CD8-positive, alpha-beta memory T cell (primary cell): ENCODE measurements around the gene ETFA. TPM values are rescaled to one million over a fixed set of nuclear protein-coding genes. Genes with fewer than 3 reads are reported as not detected.

Experiments
- CTCF ChIA-PET: fragments of 350-600 bp; sonication (Branson Sonifier 250); formaldehyde crosslinking; loops from one replicate; lab custom pipeline; 2021; ENCODE audit warnings: antibody characterized with exemption; lab: Charles Lee
- POLR2A ChIA-PET: fragments of 350-600 bp; sonication (Branson Sonifier 250); formaldehyde crosslinking; loops from one replicate; lab custom pipeline; 2021; ENCODE audit warnings: antibody characterized with exemption; lab: Charles Lee
- DNase-seq, 5 donors: peaks; one replicate each; pipeline versions ENCODE4 v3.0.0 to v3.0.0-alpha.2; 2020 to 2022; ENCODE audit warnings: mixed read lengths in 1 of 5
- H3K27ac ChIP-seq: one replicate; pipeline ENCODE4 v1.7.0; 2013; ENCODE audit warnings: low read depth, mild to moderate bottlenecking, low read length, moderate library complexity
- H3K27me3 ChIP-seq: 2 replicates; pipeline ENCODE4 v1.7.0; 2013; ENCODE audit warnings: low read length, mild to moderate bottlenecking; ENCODE audit not compliant: insufficient read depth, poor library complexity, severe bottlenecking
- H3K36me3 ChIP-seq: 2 replicates; pipeline ENCODE4 v1.7.0; 2013; ENCODE audit warnings: mild to moderate bottlenecking, low read length, moderate library complexity; ENCODE audit not compliant: insufficient read depth
- H3K4me1 ChIP-seq: 2 replicates; pipeline ENCODE4 v1.7.0; 2013; ENCODE audit warnings: mild to moderate bottlenecking, low read length, moderate library complexity; ENCODE audit not compliant: insufficient read depth
- H3K4me3 ChIP-seq: 2 replicates; pipeline ENCODE4 v1.7.0; 2013; ENCODE audit warnings: mild to moderate bottlenecking, low read length
- H3K9me3 ChIP-seq: 2 replicates; pipeline ENCODE4 v1.7.0; 2013; ENCODE audit warnings: mild to moderate bottlenecking, low read length
- H3K27ac Mint-ChIP-seq, 8 donors: one replicate each; pipeline ENCODE4 v1.8.0; 2020 to 2021; ENCODE audit warnings: mixed read lengths in 8 of 8, mild to moderate bottlenecking in 6 of 8, inconsistent platforms in 3 of 8, moderate library complexity in 3 of 8
- H3K27me3 Mint-ChIP-seq, 2 donors: one replicate each; pipeline ENCODE4 v1.8.0; 2020 to 2021; ENCODE audit warnings: mixed read lengths in 2 of 2, mild to moderate bottlenecking in 1 of 2, moderate library complexity in 1 of 2
- H3K36me3 Mint-ChIP-seq, 3 donors: one replicate each; pipeline ENCODE4 v1.8.0; 2020 to 2021; ENCODE audit warnings: mixed read lengths in 3 of 3, inconsistent platforms in 1 of 3, mild to moderate bottlenecking in 1 of 3
- H3K4me1 Mint-ChIP-seq, 3 donors: one replicate each; pipeline ENCODE4 v1.8.0; 2020 to 2021; ENCODE audit warnings: mixed read lengths in 3 of 3, inconsistent platforms in 1 of 3, mild to moderate bottlenecking in 1 of 3
- H3K4me3 Mint-ChIP-seq, 7 donors: one replicate each; pipeline ENCODE4 v1.8.0; 2020 to 2021; ENCODE audit warnings: mixed read lengths in 7 of 7, mild to moderate bottlenecking in 6 of 7, moderate library complexity in 4 of 7, inconsistent platforms in 2 of 7
- H3K9me3 Mint-ChIP-seq, 5 donors: one replicate each; pipeline ENCODE4 v1.8.0; 2020 to 2022; ENCODE audit warnings: mixed read lengths in 5 of 5, mild to moderate bottlenecking in 3 of 5, moderate library complexity in 2 of 5, inconsistent platforms in 1 of 5
- polyA plus RNA-seq: library from polyadenylated mRNA; unstranded; fragments of 300-500 nt; fragmentation: Illumina TruSeq; gene quantifications from one replicate; pipeline ENCODE4 v1.2.3, GENCODE V29; 2021
- total RNA-seq, 2 experiments: library from RNA; stranded (reverse); gene quantifications; one replicate each; pipeline ENCODE4 v1.2.3, GENCODE V29; 2021

The ETFA gene
- total and polyA plus RNA-seq, 3 experiments from 2014 or later, result 122 to 178 (median 176) TPM

DNA sequence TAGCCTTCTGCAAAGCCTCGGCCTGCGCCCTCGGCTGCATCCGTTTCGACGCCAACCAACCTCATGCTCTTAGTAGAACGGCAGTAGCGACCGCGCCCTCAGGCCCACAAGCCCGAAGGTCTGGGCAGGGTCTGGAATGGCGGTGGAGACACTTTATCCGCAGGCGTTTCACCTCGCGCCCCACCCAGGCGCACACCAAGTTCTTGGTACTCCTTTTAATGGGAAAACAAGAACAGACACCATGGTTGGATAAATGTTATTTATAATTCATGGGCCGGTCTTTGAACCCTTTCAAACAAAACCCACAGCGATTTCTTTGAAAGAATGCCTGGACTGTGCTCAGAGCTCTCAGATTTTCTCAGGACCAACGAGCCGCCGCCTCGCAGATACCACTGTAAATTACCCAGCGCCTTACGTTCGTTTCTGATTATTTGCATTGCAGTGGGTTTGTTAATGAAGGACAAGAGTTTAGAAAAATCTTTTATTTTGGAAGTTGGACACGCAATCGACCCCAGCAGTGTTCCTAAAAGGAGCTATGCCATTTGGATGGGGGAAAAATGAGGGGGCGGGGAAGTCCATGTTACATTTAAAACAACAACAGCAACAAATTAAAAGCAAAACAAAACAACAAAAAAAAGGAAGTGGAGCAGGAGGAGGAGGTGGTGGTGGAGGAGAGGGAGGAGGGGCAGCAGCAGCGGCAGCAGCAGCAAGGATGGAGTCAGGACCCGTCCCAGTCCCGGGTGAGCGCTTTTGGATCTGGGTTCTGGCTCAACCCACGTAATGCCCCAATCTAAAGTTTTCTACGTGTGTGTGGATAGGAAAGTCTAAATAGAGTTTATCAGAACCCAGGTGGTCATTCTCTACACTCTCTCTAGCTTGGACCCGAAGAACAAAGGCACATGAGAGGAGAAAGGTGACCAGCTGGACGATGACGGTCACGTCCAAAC lies 24.3 kb upstream of the ETFA start:
- Mint-ChIP-seq H3K27ac (peak overlapping the region in 3 of 8 donors; percentile 58 to 72 (median 63)), H3K4me3 (peak overlapping the region; percentile 72 to 91 (median 81)), H3K27me3 (peaks cover 77 to 79% of the 10 kb centered on the region in 2 donors), H3K36me3 (peaks cover 0 to 1% (median 0%) of the 10 kb centered on the region in 3 donors), H3K9me3 (peaks cover 0 to 6% (median 2%) of the 10 kb centered on the region in 5 donors), H3K4me1 (peaks cover 41 to 53% (median 49%) of the 10 kb centered on the region in 3 donors)
- Histone ChIP-seq H3K4me3 (peak overlapping the region; percentile 16), H3K27me3 (peaks cover 53% of the 10 kb centered on the region), H3K9me3 (no peaks in the 10 kb centered on the region), H3K4me1 (peaks cover 42% of the 10 kb centered on the region), H3K27ac (peak overlapping the region; percentile 54), H3K36me3 (no peaks in the 10 kb centered on the region)
- DNase-seq, result peak in 1 of 5 donors; percentile 10
- ChIA-PET POLR2A (interaction anchor here (0.6 to 1.5 kb wide), 3 partner anchors 8 to 38 kb away, joined by 3 to 6 read pairs (median 3); no protein-coding TSS in a partner anchor), CTCF (interaction anchor here (1.2 kb wide), 1 partner anchor 10 kb away, joined by 7 read pairs; no protein-coding TSS in a partner anchor)

DNA sequence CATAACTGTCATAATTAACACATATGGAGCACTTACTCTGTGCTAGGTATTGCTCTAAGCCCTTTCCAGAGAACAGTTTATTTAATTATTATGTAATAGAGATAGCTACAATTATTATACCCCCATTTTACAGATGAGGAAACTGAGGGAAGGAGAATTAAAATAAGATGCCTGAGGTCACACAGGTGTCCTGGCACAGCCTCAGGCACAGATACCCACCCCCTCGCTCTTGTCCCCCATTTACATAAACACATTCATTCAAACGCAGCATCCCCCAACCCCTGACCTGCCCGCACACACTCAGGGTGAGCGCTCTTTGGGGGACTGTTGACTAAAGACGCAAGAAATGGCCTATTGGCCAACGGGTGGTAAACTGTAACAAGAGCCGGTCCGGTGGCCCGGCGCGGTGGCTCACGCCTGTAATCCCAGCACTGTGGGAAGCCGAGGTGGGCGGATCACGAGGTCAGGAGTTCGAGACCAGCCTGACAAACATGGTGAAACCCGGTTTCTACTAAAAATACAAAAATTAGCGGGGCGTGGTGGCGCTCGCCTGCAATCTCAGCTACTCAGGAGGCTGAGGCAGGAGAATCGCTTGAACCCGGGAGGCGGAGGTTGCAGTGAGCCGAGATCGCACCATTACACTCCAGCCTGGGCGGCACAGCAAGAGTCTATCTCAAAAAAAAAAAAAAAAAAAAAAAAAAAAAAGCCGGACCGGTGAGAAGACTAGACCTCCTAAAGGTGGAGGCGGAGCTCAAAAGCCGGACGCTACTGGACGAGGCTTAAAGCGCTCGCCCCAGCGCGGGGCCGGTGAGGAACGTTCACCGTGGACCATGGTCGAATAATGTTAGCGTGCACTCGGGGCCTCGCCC lies 23.4 kb upstream of the ETFA start:
- Histone ChIP-seq H3K27me3 (peaks cover 44% of the 10 kb centered on the region), H3K36me3 (no peaks in the 10 kb centered on the region), H3K9me3 (no peaks in the 10 kb centered on the region), H3K4me1 (peaks cover 36% of the 10 kb centered on the region), H3K27ac (no peak overlapping the region), H3K4me3 (no peak overlapping the region)
- Mint-ChIP-seq H3K36me3 (peaks cover 0 to 1% (median 0%) of the 10 kb centered on the region in 3 donors), H3K27me3 (peaks cover 71 to 77% of the 10 kb centered on the region in 2 donors), H3K4me1 (peaks cover 34 to 44% (median 40%) of the 10 kb centered on the region in 3 donors), H3K4me3 (peak overlapping the region; percentile 8 to 91 (median 81)), H3K9me3 (peaks cover 0 to 6% (median 2%) of the 10 kb centered on the region in 5 donors), H3K27ac (peak overlapping the region in 1 of 8 donors; percentile 63)
- DNase-seq, result no peak
- ChIA-PET CTCF (no interaction called here), POLR2A (interaction anchor here (0.6 to 1.0 kb wide), 2 partner anchors 9 to 37 kb away, joined by 3 read pairs; no protein-coding TSS in a partner anchor)

DNA sequence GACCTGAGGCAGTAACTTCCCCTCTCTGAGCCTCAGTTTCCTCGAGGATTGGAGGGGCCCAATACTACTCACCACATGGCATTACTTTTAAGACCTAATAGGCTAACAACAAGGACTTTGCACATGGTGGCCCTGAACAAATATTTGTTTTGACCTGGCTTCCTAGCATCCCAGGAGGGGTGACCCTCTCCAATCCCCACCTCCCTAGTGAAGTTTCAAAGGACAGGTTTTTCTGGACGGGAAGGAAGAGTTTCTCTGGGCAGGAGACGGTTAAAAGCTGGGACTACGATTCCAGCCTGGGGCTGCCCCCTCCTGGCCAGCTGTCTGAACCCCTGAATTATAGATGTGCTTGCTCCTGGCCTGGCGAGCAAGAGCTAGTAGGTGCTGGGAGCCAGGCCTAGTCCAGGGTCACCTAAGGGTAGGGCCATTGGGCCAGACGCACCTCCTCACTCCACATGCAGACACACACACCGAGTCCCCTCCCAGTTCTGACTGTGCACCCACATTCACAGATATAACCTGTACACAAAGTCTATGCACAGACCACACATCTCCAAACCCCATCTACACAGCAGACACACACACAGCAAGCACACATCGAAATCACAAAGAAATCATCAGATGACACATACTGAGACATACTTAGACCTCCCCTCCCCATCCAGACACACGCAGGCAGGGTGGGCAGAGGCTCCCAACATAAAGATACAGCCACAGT lies 22.6 kb upstream of the ETFA start:
- H3K4me1 Mint-ChIP-seq, result peaks cover 30 to 38% (median 34%) of the 10 kb centered on the region in 3 donors
- DNase-seq, result no peak
- Histone ChIP-seq H3K27me3 (peaks cover 36% of the 10 kb centered on the region), H3K4me3 (no peak overlapping the region), H3K9me3 (no peaks in the 10 kb centered on the region), H3K27ac (no peak overlapping the region), H3K36me3 (no peaks in the 10 kb centered on the region), H3K4me1 (peaks cover 28% of the 10 kb centered on the region)
- peak overlapping the region in 1 of 7 donors; percentile 25 for H3K4me3 Mint-ChIP-seq
- ChIA-PET POLR2A (no interaction called here), CTCF (interaction anchor here (1.3 kb wide), 1 partner anchor 13 kb away, joined by 4 read pairs; no protein-coding TSS in a partner anchor)
- peak overlapping the region in 1 of 8 donors; percentile 4 for H3K27ac Mint-ChIP-seq
- H3K36me3 Mint-ChIP-seq, result peaks cover 0 to 1% (median 0%) of the 10 kb centered on the region in 3 donors
- H3K27me3 Mint-ChIP-seq, result peaks cover 67 to 77% of the 10 kb centered on the region in 2 donors
- peaks cover 0 to 6% (median 2%) of the 10 kb centered on the region in 5 donors for H3K9me3 Mint-ChIP-seq

DNA sequence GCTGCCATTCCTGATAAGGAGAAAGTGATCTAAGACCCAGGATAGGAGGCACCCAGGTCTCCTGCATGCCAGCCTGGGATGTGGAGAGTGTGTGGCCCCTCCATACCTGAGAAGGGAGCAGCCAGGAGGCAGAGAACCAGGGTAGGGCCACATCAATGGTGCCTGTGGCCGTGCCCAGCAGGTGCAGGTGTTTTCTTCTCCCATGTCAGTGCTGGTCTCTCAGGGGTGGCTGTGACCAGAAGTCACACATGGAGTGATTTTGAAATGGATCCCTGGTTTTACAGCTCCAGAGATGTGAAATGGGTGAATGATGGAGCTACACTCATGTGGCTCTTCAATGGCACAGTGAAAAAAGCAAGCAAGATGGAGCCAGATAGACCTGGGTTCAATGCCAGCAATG lies 22.0 kb upstream of the ETFA start:
- Mint-ChIP-seq H3K27ac (peak overlapping the region in 1 of 8 donors; percentile 10), H3K9me3 (peaks cover 0 to 6% (median 2%) of the 10 kb centered on the region in 5 donors), H3K36me3 (peaks cover 0 to 1% (median 0%) of the 10 kb centered on the region in 3 donors), H3K27me3 (peaks cover 65 to 77% of the 10 kb centered on the region in 2 donors), H3K4me1 (peaks cover 25 to 33% (median 28%) of the 10 kb centered on the region in 3 donors), H3K4me3 (no peak overlapping the region)
- H3K36me3 ChIP-seq, result no peaks in the 10 kb centered on the region
- H3K27ac ChIP-seq, result no peak overlapping the region
- H3K27me3 ChIP-seq, result peaks cover 30% of the 10 kb centered on the region
- POLR2A ChIA-PET, result interaction anchor here (1.2 kb wide), 1 partner anchor 9 kb away, joined by 3 read pairs; no protein-coding TSS in a partner anchor
- H3K9me3 ChIP-seq, result no peaks in the 10 kb centered on the region
- no peak for DNase-seq
- H3K4me1 ChIP-seq, result peaks cover 22% of the 10 kb centered on the region
- H3K4me3 ChIP-seq, result no peak overlapping the region
- CTCF ChIA-PET, result interaction anchor here (1.3 kb wide), 1 partner anchor 13 kb away, joined by 4 read pairs; no protein-coding TSS in a partner anchor

DNA sequence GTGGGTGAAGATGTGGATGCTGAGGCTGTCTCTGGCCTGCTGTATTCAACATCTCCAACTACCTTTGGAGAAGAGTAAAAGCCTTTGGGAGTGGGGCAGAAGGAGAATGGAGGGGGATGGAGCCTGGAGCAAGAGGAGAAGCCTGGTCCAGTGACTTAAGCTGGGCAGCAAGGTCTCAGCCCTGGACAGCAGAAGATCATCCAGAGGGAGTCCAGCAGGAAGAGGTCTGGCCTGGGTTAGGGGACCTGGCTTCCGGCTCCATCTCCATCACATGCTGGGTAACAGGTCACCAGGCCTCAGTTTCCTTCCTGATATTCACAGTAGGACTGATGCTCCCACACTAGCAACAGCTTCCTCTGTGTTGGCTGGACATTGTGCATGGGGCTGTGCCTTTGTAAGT lies 21.5 kb upstream of the ETFA start:
- Histone ChIP-seq H3K27me3 (peaks cover 26% of the 10 kb centered on the region), H3K4me3 (no peak overlapping the region), H3K4me1 (peaks cover 21% of the 10 kb centered on the region), H3K27ac (no peak overlapping the region), H3K9me3 (no peaks in the 10 kb centered on the region), H3K36me3 (no peaks in the 10 kb centered on the region)
- no peak overlapping the region for H3K27ac Mint-ChIP-seq
- ChIA-PET CTCF (interaction anchor here (1.3 kb wide), 1 partner anchor 14 kb away, joined by 4 read pairs; no protein-coding TSS in a partner anchor), POLR2A (interaction anchor here (1.2 kb wide), 1 partner anchor 9 kb away, joined by 3 read pairs; no protein-coding TSS in a partner anchor)
- peaks cover 25 to 32% (median 28%) of the 10 kb centered on the region in 3 donors for H3K4me1 Mint-ChIP-seq
- peaks cover 0 to 3% (median 1%) of the 10 kb centered on the region in 3 donors for H3K36me3 Mint-ChIP-seq
- DNase-seq, result no peak
- H3K27me3 Mint-ChIP-seq, result peaks cover 68 to 82% of the 10 kb centered on the region in 2 donors
- peaks cover 0 to 6% (median 2%) of the 10 kb centered on the region in 5 donors for H3K9me3 Mint-ChIP-seq
- H3K4me3 Mint-ChIP-seq, result no peak overlapping the region

DNA sequence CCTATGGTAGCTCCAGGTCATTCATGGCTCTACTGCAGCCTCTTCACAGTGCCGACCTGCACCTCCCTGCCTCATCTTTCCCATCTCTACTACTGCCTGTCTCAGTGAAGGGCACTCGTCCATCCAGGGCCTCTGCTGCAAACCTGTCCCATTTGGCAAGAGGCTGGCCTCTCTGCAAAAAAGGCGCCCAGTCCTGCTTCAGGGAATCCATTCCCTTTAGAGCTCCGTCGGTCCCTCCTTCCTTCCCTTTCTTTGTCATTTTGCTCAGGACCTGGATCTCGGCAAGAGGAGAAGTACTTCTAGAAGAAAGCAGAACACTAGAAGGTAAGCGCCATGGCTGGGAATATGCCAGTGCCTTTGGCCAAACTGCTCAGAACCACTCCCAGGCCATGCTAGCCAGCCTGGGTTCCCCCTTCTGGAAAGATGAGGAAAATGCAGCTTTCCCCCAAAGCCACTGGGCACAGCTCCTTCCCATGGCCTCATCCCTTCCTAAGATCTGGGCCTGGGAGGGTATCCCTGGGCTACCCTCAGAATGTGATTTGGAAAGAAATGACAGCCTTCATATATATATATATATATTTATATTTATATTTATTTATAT lies 18.9 kb upstream of the ETFA start:
- H3K4me1 Mint-ChIP-seq, result peaks cover 2 to 7% (median 3%) of the 10 kb centered on the region in 3 donors
- H3K36me3 Mint-ChIP-seq, result peaks cover 0 to 4% (median 1%) of the 10 kb centered on the region in 3 donors
- H3K27ac Mint-ChIP-seq, result peak overlapping the region in 1 of 8 donors; percentile 17
- CTCF ChIA-PET, result interaction anchor here (1.3 kb wide), 1 partner anchor 14 kb away, joined by 3 read pairs; no protein-coding TSS in a partner anchor
- no peaks in the 10 kb centered on the region for H3K9me3 ChIP-seq
- peaks cover 0 to 2% (median 0%) of the 10 kb centered on the region in 5 donors for H3K9me3 Mint-ChIP-seq
- H3K4me3 Mint-ChIP-seq, result no peak overlapping the region
- POLR2A ChIA-PET, result no interaction called here
- H3K27me3 Mint-ChIP-seq, result peaks cover 53 to 72% of the 10 kb centered on the region in 2 donors
- no peak overlapping the region for H3K4me3 ChIP-seq
- H3K36me3 ChIP-seq, result no peaks in the 10 kb centered on the region
- H3K27ac ChIP-seq, result no peak overlapping the region
- DNase-seq, result no peak
- peaks cover 8% of the 10 kb centered on the region for H3K27me3 ChIP-seq
- H3K4me1 ChIP-seq, result peaks cover 2% of the 10 kb centered on the region
